Myocyte (in vitro differentiated cells): ENCODE data around the gene CASR. TPM values are rescaled to one million over a fixed set of nuclear protein-coding genes. Genes with fewer than 3 reads are reported as not detected.
"Not testable (repeated sequence)": the region's sequence is repeated elsewhere in the genome, so short reads cannot be mapped to it uniquely, and the experiment has no call there.

ENCODE experiments used
- DNase-seq: peaks from one replicate; pipeline ENCODE4 v3.0.0-alpha.2; 2012; ENCODE audit warnings: low read depth
- polyA plus RNA-seq: library from polyadenylated mRNA; unstranded; fragments of >200 nt; gene quantifications from one replicate; pipeline ENCODE4 v1.2.1, GENCODE V29; 2012; ENCODE audit warnings: missing spikeins
- total RNA-seq: library from RNA; depleted of rRNA; stranded (reverse); fragments of >200 nt; gene quantifications from 2 replicates; pipeline ENCODE4 v1.2.3, GENCODE V29; 2014

The CASR gene
- not detected in 2 replicates for total RNA-seq
- not detected for polyA plus RNA-seq

- no peak for DNase-seq
Measured at GRCh38 chr3:122183521-122183892, at the start of gene CASR. Gene CASR, plus strand, starts transcription at chr3:122183668. Its CDS starts 70,522 bp downstream, at chr3:122254190.

DNA sequence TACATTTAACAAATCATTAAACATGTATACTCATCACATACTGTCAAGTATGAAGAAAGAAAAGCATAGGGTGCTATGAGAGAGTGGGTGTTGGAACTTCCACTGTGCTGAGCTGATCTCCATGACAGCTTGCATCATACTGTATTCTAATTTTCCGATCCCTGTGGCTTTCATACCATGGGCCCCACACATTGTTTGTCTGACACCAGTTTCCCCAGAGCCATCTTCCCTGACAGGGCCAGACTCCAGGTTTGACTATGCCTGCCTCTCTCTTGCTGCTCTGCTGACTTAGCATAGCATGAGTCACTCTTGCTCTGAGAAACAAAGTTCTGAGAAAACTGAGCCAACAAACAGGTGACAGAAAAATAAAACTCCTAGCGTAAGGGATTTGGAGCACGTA lies 37.0 kb upstream of the CASR start:
- DNase-seq, result no peak

DNA sequence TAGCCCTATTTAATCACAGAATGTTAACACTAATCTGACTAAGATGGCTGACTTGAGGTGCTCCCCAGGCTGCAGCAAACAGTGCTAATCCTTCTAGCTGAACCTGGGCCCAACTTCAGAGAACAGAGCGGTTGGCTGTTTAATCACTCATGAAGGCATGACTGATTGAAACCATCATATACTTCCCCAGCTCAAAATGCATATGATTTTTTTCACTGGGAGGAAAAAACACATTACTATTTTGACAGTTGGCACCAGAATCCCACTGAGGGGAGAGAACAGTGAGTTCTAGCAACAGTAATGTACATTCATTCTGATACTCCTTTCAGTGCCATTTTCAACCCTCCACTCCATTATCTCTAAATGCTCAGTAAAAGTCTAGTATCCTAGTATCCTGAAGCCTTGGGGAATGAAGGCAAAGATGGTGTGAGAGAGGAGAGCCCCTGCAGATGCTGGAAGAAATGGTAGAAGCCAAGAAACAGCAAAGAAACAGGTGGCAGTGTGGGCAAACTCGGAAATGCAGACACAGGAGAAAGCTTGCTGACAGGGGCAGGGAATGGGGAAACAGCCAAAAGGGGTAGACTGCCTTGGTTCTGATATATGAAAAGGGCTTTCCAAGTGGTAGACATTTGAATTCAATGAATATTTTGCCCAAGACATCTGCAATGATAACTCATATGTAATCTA lies 34.4 kb upstream of the CASR start:
- DNase-seq, result no peak

DNA sequence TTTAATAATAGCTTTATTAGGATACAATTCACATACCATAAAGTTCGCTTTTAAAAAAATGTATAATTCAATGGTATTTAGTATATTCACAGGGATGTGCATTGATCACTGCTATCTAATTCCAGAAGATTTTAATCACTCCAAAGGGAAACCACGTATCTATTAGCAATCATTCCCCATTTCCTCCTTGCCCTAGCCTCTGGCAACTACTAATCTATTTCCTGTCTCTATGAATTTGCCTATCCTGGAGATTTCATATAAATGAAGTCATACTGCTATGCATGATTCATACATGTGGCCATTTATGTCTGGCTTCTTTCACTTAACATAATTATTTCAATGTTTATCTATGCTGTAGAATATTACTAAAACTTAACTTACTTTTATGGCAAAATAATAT lies 32.0 kb upstream of the CASR start:
- DNase-seq, result no peak

- DNase-seq, result not testable (repeated sequence)
Measured at GRCh38 chr3:122164983-122165382, 18.5 kb upstream of the CASR start.

DNA sequence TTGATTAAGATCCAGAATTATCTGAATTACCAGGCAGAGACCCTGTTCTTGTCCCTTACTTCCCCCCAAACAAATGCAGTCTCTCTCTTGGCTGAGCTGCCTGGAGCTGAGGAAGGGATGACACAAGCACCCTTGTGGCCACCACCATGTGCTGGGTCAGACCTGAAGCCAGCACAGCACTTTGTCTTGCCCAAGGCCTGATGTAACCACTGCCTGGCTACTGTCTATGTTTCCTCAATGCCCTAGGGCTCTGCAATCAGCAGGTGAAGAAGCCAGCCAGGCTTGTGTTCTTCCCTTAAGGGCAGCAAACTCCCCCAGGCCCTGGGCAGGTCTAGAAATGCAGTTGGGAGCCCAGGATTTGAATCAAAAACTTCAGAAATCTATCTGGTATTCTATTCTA lies 15.8 kb upstream of the CASR start:
- no peak for DNase-seq

DNA sequence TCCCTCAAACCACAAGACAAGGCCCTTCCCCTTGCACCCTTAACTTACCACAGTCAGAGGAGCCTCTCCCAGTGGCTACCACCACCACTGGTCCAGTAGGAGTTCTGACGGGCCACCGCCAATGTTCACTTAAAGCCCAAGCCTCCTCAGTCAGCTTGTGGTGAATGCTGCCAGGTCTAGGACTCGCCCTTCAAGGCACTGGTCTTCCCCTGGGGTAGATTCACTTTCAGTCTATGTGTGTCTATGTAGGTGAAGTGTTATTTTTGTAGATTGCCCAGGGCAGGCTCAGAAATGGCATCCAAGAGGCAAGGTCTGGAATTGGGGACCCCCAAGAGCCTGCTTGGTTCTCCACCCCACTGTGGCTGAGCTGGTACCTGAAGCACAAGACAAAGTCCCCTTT lies 15.4 kb upstream of the CASR start:
- no peak for DNase-seq

DNA sequence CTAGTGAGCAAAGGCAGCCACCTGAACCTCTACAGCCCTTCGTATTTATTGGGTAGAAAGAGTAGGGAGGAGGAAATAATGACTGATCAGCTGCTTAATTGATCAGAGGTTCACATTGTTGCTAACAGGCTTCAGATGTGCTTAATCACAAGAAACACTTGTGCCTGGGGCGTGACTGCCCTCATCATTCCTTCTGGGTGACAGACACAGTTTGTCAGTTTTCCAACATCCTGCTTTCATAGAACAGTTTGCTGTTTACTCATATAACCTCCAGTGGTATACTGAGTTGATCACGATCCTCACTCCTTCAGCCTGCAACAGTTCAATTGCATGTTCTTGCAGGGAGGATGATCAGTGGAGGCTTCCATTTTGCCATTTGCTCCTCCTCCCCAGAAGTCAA lies 13.6 kb upstream of the CASR start:
- DNase-seq, result no peak

DNA sequence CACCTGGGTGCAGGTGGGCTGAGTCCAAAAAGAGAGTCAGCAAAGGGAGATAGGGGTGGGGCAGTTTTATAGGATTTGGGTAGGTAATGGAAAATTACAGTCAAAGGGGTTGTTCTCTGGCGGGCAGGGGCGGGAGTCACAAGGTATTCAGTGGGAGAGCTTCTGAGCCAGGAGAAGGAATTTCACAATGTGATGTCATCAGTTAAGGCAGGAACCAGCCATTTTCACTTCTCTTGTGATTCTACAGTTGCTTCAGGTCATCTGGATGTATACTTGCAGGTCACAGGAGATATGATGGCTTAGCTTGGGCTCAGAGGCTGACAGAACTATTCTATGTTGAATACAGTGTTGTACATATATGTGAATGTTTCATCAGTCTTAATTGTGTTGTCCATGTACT lies 12.1 kb upstream of the CASR start:
- DNase-seq, result not testable (repeated sequence)

GRCh38 chr3:122178711-122179110 lies 4.8 kb upstream of the CASR start:
- no peak for DNase-seq

DNA sequence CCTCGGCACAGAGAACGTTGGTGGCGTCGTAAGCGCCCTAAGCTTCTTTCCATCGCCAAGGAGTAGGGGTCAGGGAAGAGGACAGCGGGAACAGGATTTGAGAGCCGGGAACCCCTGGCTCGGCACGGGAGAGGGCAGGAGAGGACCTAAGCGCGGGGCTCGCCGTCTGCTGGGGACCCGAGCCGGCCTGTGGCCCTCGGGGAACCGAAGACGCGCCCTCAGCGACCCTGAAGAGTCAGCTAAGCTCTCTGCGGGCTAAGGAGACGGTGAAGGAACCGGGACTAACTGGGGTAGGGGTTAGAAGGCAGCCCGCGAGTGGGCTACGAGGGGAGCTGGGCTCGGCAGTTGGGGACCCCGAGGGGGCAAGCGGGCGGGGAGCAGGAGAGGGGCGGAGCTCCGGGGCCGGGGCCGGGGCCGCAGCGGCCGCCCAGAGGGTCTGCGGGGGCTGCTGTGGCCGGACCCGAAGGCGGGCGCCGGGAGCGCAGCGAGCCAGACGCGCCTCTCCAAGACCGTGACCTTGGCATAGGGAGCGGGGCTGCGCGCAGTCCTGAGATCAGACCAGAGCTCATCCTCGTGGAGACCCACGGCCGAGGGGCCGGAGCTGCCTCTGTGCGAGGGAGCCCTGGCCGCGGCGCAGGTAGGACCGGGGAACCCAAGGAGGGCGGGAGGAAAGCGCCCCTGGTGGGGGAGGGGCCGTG lies 574 bp downstream of the CASR start:
- DNase-seq, result no peak

DNA sequence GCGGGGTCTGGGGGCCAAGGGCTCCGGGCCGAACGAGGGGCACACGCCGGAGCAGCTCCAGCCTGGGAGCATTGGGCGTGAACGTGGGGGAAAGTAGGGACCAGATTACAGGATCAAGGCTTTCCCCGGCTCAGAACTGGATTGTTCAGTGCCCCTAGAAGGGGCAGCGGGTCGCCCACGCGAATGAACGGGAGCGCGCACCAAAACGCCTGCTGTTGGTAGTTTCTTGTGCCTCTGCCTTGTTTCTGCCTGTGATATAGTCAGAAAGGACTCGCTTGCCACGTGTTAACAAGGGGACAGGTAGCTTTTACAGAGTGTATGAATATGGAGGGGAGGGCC lies 1.1 kb downstream of the CASR start:
- DNase-seq, result no peak

DNA sequence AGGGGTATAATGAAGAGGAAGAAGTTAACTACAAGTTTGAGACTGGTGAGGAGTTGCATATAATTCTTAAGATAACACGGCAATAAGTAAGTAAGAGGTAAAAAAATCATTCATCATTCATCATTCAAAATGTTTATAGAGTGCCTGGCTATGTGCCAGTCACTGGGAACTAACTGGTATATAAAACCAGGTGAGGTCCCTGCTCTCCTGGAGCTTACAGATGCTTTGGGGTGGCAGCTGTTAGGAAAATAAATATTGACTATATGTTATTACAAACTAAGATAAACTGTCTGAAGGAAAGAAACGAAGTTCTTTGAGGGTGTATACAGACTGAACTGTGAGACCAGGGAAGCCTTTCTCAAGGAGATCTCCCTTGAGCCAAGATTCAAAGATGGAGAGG lies 2.9 kb downstream of the CASR start:
- DNase-seq, result no peak

GRCh38 chr3:122188737-122189136 lies 5.3 kb downstream of the CASR start:
- no peak for DNase-seq

GRCh38 chr3:122189357-122189756 lies 5.9 kb downstream of the CASR start:
- DNase-seq, result no peak

DNA sequence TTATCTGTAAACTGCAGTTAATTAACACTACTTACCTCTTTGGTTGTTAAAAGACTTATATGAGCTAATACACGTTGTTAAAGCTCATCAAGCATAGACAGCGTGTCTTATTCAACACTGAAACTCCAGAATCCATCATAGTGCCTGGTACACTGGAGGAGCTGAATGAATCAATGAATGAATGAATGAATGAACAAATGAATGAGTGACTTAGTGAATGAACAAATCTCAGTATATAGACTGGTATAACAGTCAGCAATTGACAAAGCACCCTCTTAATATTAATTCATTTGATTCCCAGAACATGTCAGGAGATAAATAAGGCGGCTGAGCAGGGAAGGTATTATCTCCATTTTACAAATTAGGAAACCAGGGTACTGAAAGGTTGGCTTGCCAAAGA lies 7.1 kb downstream of the CASR start:
- no peak for DNase-seq

DNA sequence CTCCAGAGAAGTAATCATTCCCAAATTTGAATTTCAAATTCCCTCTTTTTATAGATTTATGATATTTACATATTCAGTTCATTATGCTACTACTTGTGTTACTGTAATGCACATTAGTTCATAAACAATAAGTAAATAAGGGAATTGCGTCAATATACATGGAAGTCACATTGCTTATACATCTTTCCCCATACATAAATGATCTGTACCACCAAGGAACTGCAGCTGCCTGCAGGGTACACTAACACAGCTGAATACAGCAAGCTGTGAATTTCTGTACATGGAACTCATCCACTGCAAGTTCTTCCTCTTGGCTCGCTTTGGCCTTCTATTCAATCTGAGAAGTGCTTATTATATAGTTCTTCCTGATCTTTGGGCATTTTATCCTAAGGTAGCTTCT lies 15.5 kb downstream of the CASR start:
- no peak for DNase-seq

DNA sequence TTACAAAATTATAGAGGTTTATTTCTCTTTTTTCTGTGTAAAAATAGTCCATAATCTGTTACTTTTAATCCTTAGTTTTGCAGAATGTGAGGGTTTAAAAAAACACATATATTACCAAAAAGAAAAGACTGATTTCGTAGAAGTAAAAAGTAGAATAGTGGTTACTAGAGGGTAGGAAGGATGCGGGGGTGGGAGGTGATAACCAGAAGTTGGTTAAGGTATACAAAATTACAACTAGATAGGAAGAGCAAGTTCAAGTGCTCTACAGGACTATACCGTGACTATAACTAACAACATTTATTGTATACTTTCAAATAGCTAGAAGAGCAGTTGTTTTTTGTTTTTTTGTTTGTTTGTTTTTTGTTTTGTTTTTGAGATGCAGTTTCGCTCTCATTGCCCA lies 16.1 kb downstream of the CASR start:
- DNase-seq, result no peak

DNA sequence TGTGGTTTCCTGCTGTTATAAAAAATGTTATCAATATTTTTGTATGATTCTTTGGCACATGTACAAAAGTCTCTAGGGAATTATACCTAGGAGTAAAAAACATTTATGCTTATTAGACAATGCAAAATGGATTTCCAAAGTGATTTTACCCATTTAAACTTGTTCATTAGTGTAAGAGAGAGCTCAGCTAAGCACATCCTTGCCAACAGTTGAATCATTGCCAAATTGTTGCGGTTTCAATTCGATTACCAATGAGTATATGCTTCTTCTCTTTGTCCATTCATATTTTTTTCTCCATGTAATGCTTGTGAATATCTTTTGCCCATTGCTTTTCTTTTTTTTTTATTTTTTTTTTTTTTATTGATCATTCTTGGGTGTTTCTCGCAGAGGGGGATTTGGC lies 17.2 kb downstream of the CASR start:
- no peak for DNase-seq

- DNase-seq, result not testable (repeated sequence)
Measured at GRCh38 chr3:122201476-122201875, 18.0 kb downstream of the CASR start.

DNA sequence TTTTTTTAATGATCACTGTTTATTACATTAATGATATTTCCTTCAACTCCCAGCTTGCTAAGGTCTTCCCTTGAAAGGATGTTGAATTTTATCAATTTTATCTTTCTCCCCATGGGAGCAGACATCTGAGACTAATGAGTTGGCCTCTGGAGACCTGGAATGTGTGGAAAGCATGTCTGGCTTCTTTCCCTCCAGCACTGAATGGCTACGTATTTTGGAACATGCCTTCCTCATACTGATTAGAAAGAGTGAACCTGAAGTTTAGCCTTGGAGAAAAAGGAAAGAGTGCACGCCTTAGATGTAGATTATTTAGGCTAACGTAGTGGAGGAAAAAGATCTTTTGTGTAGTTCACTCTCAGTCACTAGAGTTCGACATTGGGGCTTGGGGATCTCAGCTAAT lies 25.1 kb downstream of the CASR start:
- DNase-seq, result no peak

- DNase-seq, result no peak
Measured at GRCh38 chr3:122213650-122214049, 30.2 kb downstream of the CASR start.

GRCh38 chr3:122214711-122215110 lies 31.2 kb downstream of the CASR start:
- DNase-seq, result no peak
